ENCODE data around the gene SLC52A3.

Gene SLC52A3

DNA sequence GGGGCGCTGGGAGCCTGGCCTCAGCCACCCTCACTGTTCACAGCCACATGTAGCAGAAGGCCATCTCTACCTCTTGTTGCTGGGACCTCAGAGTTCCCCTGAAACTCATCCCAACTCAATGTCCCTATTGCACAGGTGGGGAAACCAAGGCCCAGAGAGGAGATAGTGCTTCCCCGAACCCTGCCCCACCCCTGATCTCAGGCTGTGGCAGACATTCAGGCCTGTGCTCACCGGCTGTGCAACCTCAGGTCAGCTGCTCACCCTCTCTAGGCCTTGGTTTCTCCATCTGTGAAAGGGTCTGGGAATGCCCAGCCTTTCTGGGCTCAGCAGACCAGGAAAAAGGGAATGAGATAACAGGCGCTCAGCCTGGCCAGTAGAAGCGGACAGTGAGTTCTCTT is 6.4 kb upstream of the SLC52A3 start:
- TF ChIP-seq, protein P1, sequence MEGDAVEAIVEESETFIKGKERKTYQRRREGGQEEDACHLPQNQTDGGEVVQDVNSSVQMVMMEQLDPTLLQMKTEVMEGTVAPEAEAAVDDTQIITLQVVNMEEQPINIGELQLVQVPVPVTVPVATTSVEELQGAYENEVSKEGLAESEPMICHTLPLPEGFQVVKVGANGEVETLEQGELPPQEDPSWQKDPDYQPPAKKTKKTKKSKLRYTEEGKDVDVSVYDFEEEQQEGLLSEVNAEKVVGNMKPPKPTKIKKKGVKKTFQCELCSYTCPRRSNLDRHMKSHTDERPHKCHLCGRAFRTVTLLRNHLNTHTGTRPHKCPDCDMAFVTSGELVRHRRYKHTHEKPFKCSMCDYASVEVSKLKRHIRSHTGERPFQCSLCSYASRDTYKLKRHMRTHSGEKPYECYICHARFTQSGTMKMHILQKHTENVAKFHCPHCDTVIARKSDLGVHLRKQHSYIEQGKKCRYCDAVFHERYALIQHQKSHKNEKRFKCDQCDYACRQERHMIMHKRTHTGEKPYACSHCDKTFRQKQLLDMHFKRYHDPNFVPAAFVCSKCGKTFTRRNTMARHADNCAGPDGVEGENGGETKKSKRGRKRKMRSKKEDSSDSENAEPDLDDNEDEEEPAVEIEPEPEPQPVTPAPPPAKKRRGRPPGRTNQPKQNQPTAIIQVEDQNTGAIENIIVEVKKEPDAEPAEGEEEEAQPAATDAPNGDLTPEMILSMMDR (IDR thresholded peaks at IDR 0.05; ENCODE audit: insufficient read depth, missing control alignments), result no peak
- FAIRE-seq (no peak), DNase-seq (ENCODE audit: insufficient read length, low spot score) (no peak)

DNA sequence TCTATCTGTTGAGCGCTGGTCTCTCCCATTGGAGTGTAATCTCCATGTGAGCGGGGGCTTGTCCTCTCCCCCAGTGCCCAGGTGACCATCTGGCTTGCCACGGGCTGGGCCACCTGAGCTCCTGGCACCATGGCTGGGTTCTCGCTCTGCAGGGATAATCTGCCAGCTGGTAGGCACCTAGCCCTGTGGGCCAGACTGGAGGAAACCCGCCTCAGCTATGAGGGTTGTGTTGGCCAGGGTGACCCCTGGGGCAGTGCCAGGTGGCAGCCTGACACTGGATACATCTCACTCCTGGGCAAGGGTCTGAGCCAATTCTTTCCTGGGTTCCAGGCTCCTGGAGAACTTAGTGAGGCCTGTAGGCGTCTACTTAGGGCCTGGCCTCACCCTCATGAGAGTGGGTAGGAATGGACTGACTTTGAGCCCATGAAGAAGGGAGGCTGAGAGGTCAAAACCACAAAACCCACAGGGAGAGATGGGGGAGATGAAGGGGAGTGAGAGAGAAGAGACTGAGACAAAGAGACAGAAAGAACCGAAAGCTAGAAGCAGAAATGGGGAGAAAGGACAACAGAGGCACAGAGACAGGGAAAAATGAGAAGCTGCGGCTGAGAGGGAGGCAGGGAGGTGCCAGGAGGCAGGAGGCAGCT is 5.8 kb upstream of the SLC52A3 start:
- FAIRE-seq, result no peak

DNA sequence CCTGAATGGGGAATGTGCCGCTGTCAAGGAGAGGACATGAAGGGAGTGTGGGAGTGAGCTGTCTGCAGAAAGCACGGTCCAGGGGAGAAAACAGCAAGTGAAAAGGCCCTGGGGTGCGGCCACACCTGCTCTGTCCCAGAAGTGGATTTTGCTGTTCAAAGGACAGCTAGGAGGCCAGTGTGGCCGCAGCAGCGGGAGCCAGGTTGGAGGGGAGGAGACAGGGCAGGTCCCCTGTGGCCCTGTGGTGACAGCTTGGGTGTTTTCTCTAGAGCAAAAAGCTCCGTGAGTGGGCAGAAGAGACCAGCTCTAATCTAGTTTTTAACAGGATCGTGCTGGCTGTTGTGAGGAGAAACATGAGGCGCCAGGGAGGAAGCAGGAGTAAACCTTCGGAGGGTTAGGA is 4.5 kb upstream of the SLC52A3 start:
- DNase-seq (ENCODE audit: insufficient read length, low spot score), result no peak
- TF ChIP-seq, protein P1 (IDR thresholded peaks at IDR 0.05; ENCODE audit: insufficient read depth, missing control alignments), result no peak
- no peak for FAIRE-seq

More for the DNA sequence above, 5.8 kb upstream of the SLC52A3 start:
- TF ChIP-seq, protein P1 (IDR thresholded peaks at IDR 0.05; ENCODE audit: insufficient read depth, missing control alignments), result no peak
- no peak for DNase-seq (ENCODE audit: insufficient read length, low spot score)

DNA sequence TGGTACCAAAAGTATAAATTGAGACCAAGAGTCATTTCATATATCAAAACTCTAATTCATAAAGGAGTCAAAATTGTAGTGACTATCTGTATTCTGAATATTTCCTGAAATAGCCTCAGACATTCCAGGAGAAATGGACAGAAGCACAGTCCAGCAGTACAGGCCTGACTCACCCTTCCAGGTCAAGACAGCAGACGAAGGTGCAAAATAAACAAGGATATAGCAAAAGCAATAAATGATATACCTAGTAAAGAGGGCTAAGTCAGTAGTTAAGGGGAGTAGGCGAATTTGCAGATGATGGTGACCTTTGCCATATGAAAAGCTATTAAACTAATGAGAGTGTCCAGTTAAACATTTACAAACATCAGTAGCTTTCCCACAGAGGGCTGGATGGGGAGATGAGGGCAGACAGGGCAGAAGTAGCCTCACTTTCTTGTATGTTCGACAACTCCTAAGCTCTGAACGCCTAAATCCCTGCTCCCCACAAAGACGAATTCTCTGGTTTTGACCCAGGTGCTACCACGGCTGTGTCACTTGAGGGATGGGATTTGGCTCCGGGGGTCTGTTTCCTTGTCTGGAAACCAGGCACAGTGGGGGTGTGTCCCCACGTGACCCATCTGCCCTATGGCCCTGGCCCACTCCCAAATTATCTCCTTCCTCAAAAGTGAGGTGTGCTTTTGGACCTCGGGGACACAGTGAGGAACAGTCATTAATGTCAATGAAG is 3.6 kb upstream of the SLC52A3 start:
- FAIRE-seq, result no peak
- TF ChIP-seq, protein P1 (IDR thresholded peaks at IDR 0.05; ENCODE audit: insufficient read depth, missing control alignments), result no peak

DNA sequence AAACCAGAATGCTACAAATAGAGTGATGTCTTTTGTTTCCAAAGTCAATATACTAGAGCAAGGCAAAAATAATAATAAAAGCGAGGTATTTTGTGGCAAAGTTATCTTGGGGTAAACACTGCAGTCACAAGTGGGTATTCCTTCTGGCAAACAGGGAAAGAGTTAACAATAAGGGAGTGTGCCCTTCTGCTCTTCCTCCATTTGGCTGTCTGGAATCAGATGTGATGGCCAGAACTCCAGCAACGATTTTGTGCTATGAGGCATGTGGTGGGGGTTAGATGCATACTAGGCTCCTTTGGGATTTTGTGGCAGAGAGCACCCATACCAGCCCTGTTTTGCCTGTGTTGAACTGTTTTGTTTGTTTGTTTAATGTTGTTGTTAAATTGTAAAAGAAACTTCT is 2.4 kb upstream of the SLC52A3 start:
- FAIRE-seq, result no peak
- DNase-seq (ENCODE audit: insufficient read length, low spot score), result no peak

More for the DNA sequence above, 3.6 kb upstream of the SLC52A3 start:
- DNase-seq (ENCODE audit: insufficient read length, low spot score), result no peak

DNA sequence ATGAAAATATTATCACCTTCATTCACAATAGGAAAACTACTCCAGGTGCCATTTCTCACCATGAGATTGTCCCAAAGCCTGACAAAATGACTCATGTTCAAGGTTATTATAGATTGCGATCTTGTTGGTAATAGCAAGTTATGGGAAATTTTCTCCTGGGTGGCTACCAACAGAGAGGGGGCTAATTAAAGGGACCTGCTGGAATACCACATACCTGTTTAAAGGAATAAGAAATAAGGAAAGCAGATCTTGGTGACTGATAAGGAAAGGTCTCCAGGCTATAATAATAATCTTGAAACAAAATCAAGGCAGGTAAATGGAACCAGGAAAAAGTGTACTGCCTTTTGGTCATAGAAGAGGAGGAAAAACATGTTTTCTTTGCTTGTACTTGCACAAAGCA is 1.4 kb downstream of the SLC52A3 start:
- DNase-seq (ENCODE audit: insufficient read length, low spot score), result no peak
- TF ChIP-seq, protein P1 (IDR thresholded peaks at IDR 0.05; ENCODE audit: insufficient read depth, missing control alignments), result no peak
- FAIRE-seq, result no peak

More for the DNA sequence above, 2.4 kb upstream of the SLC52A3 start:
- TF ChIP-seq, protein P1 (IDR thresholded peaks at IDR 0.05; ENCODE audit: insufficient read depth, missing control alignments), result no peak

DNA sequence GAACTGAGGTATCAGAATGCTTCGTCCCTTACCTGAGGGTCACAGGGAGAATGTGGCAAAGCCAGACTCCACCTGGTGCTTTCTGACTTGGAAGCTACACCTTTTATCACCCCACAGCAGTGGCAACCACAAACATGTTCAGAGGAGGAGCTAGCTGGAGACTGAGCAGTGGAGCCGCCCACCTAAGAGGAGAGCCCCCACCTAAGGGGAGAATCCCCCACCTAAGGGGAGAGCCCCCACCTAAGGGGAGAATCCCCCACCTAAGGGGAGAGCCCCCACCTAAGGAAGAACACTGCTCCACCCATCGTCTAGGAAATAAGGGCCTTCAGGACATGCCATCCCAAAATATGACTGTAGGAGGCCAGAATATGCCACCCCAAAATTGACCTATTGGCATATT is 4.0 kb downstream of the SLC52A3 start:
- no peak for DNase-seq (ENCODE audit: insufficient read length, low spot score)
- TF ChIP-seq, protein P1 (IDR thresholded peaks at IDR 0.05; ENCODE audit: insufficient read depth, missing control alignments), result no peak
- no peak for FAIRE-seq

Measured in D721Med (cell line).